Measurements from ENCODE around the gene SYNCRIP. TPM values are rescaled to one million over a fixed set of nuclear protein-coding genes. Genes with fewer than 3 reads are reported as not detected.

SYNCRIP gene
- total and polyA plus RNA-seq, 2 of the 4 experiments (the other 2 are of a cell fraction): 50.1 to 59.3 TPM

DNA sequence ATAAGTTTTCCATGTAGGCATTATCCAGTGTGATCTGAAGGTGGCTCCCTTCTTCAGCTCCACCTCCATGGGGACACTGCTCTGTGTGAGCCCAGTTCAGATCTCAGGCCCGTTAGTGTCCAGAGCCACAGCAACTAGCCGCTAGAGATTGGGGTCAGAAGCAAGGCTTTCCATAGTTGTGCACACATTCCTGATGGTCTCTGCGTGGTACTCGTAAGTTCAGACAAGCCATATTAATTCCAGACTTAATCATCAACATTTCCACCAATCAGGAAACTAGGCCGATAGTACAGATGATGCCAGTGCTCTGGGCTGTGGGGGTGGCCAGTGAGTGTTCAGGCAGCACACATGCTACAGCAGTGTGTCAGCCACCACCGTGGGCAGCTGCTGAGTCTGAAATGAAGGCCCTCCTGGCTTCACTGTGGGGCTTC is 17.5 kb upstream of the SYNCRIP start:
- peaks cover under 1% of the 10 kb centered on the region; the same call in 1 of the 2 replicates for H3K36me3 ChIP-seq (ENCODE audit: control insufficient read depth, insufficient read depth, low read length)
- H3K4me2 ChIP-seq (ENCODE audit: low read depth, low read length): peak overlapping the region; percentile 49
- peak overlapping the region; percentile 61 for H3K56ac ChIP-seq (ENCODE audit: extremely low read depth, insufficient read depth, low read length)
- H4K91ac ChIP-seq (ENCODE audit: insufficient read depth, low read depth, low read length): peak overlapping the region; percentile 77
- ChIA-PET POLR2A (ENCODE audit: unreplicated experiment) (no interaction called here), CTCF (no interaction called here)
- ATAC-seq (ENCODE audit: low read depth) (peak; percentile 100), DNase-seq (peak; percentile 98)
- no peaks in the 10 kb centered on the region for H3K9me3 ChIP-seq (ENCODE audit: control insufficient read depth, insufficient read depth, low read length)
- dilution Hi-C loops (cut with HindIII; ENCODE audit: low sequenced_read_pairs, unreplicated experiment): no loop called here
- no peaks in the 10 kb centered on the region for H3K27me3 ChIP-seq (ENCODE audit: control insufficient read depth, insufficient read depth, low read length)
- peak overlapping the region; percentile 26; the same call in 2 of the 3 replicates for H2BK15ac ChIP-seq (ENCODE audit: low read depth, low read length)
- in situ Hi-C loops (cut with MboI; ENCODE audit: low sequenced_read_pairs): no loop called here
- H2BK20ac ChIP-seq (ENCODE audit: low read depth, low read length): peak overlapping the region; percentile 77
- H4K5ac ChIP-seq (ENCODE audit: low read depth, low read length): peak overlapping the region; percentile 37; the same call in 1 of the 2 replicates
- BruUV-seq (replicated peaks): no TSS peak
- H4K20me1 ChIP-seq (ENCODE audit: insufficient read depth, low read length): no peaks in the 10 kb centered on the region
- H2AK9ac ChIP-seq (replicated peaks; ENCODE audit: low read depth, low read length, poor library complexity): peak overlapping the region; percentile 65
- peaks cover 2% of the 10 kb centered on the region; the same call in 1 of the 2 replicates for H3K4me1 ChIP-seq (ENCODE audit: control insufficient read depth, insufficient read depth, low read length)
- H2BK5ac ChIP-seq (ENCODE audit: low read depth, low read length, poor library complexity, severe bottlenecking): peak overlapping the region; percentile 80
- peak overlapping the region; percentile 70 for H3K4ac ChIP-seq (ENCODE audit: low read depth, low read length)
- H3K27ac ChIP-seq (ENCODE audit: insufficient read depth, low read length): peak overlapping the region; percentile 68
- peak overlapping the region; percentile 92 for H2AFZ ChIP-seq (replicated peaks; ENCODE audit: low read length, poor library complexity)
- peak overlapping the region; percentile 16; the same call in 1 of the 2 replicates for H3K18ac ChIP-seq (ENCODE audit: low read depth, low read length)
- H2AK5ac ChIP-seq (ENCODE audit: low read depth, low read length): no peak overlapping the region
- no peaks in the 10 kb centered on the region for H3K79me1 ChIP-seq (ENCODE audit: low read depth in 1 of 2, low read length in 2 of 2)
- 40% methylated on average over 1 of the region's 6 CpGs; no CpG with 5 or more reads in 1 of the 2 experiments for WGBS, 2 experiments (ENCODE audit: extremely low coverage in 2 of 2, insufficient read length in 1 of 2)
- intact Hi-C loops (cut with micrococcal nuclease): loop anchor here (2.0 kb wide), 2 partner anchors 15 to 19 kb away; no protein-coding TSS in a partner anchor
- H3K14ac ChIP-seq (replicated peaks; ENCODE audit: low read depth, low read length): peak overlapping the region; percentile 68
- H3K9me1 ChIP-seq (ENCODE audit: insufficient read depth, low read length): 0 out of 2 replicates have a peak, but pooled peaks cover 3% of the 10 kb centered on the region
- peak overlapping the region; percentile 42; the same call in 1 of the 2 replicates for H3K23ac ChIP-seq (ENCODE audit: low read depth, low read length)
- H3K4me3 ChIP-seq (ENCODE audit: insufficient read depth, low read depth, low read length): peak overlapping the region; percentile 2; the same call in 1 of the 2 replicates
- peak overlapping the region; percentile 17; the same call in 1 of the 2 replicates for H3K9ac ChIP-seq (ENCODE audit: low read depth, low read length)
- H4K8ac ChIP-seq (ENCODE audit: low read depth in 2 of 2, low read length in 2 of 2): peak overlapping the region; percentile 45 to 91
- peak overlapping the region; percentile 92 for H2BK120ac ChIP-seq (ENCODE audit: low read depth, low read length)
- TF ChIP-seq MAFK (IDR thresholded peaks at IDR 0.05; ENCODE audit: low read depth, low read length) (no peak), POLR2A (IDR thresholded peaks at IDR 0.05; ENCODE audit: low read depth, low read length) (peak; percentile 71), BHLHE40 (IDR thresholded peaks at IDR 0.05; ENCODE audit: low read depth, low read length) (peak; percentile 19; the same call in 1 of the 2 replicates), ELK1 (IDR thresholded peaks at IDR 0.05; ENCODE audit: borderline replicate concordance, low read depth, low read length) (no peak), NFE2L2 (IDR thresholded peaks at IDR 0.05; ENCODE audit: low read depth, low read length) (no peak), CHD1 (IDR thresholded peaks at IDR 0.05; ENCODE audit: low read depth, low read length) (no peak), MXI1 (IDR thresholded peaks at IDR 0.05; ENCODE audit: borderline replicate concordance, low read depth, low read length) (peak; percentile 81; the same call in 1 of the 2 replicates), MAZ (IDR thresholded peaks at IDR 0.05; ENCODE audit: borderline replicate concordance, low read depth, low read length) (peak; percentile 40; the same call in 1 of the 2 replicates), RFX5 (IDR thresholded peaks at IDR 0.05; ENCODE audit: low read depth, low read length) (peak; percentile 44; the same call in 1 of the 2 replicates), RCOR1 (IDR thresholded peaks at IDR 0.05; ENCODE audit: insufficient replicate concordance, low read length) (no peak), SMC3 (IDR thresholded peaks at IDR 0.05; ENCODE audit: low read depth, low read length) (no peak), CEBPB (IDR thresholded peaks at IDR 0.05; ENCODE audit: low read depth, low read length) (peak; percentile 7; the same call in 1 of the 2 replicates), FOS (IDR thresholded peaks at IDR 0.05; ENCODE audit: low read depth, low read length) (peak; percentile 86)
- TF ChIP-seq, protein P1, sequence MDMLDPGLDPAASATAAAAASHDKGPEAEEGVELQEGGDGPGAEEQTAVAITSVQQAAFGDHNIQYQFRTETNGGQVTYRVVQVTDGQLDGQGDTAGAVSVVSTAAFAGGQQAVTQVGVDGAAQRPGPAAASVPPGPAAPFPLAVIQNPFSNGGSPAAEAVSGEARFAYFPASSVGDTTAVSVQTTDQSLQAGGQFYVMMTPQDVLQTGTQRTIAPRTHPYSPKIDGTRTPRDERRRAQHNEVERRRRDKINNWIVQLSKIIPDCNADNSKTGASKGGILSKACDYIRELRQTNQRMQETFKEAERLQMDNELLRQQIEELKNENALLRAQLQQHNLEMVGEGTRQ (IDR thresholded peaks at IDR 0.05; ENCODE audit: low read depth, low read length): no peak
- TF ChIP-seq, protein P2, sequence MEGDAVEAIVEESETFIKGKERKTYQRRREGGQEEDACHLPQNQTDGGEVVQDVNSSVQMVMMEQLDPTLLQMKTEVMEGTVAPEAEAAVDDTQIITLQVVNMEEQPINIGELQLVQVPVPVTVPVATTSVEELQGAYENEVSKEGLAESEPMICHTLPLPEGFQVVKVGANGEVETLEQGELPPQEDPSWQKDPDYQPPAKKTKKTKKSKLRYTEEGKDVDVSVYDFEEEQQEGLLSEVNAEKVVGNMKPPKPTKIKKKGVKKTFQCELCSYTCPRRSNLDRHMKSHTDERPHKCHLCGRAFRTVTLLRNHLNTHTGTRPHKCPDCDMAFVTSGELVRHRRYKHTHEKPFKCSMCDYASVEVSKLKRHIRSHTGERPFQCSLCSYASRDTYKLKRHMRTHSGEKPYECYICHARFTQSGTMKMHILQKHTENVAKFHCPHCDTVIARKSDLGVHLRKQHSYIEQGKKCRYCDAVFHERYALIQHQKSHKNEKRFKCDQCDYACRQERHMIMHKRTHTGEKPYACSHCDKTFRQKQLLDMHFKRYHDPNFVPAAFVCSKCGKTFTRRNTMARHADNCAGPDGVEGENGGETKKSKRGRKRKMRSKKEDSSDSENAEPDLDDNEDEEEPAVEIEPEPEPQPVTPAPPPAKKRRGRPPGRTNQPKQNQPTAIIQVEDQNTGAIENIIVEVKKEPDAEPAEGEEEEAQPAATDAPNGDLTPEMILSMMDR (conservative IDR thresholded peaks at IDR 0.05; ENCODE audit: low read depth, low read length): peak; percentile 26; the same call in 1 of the 2 replicates

Data from IMR-90 (cell line).